Measurements from ENCODE around the gene GIMAP5.

Gene GIMAP5

DNA sequence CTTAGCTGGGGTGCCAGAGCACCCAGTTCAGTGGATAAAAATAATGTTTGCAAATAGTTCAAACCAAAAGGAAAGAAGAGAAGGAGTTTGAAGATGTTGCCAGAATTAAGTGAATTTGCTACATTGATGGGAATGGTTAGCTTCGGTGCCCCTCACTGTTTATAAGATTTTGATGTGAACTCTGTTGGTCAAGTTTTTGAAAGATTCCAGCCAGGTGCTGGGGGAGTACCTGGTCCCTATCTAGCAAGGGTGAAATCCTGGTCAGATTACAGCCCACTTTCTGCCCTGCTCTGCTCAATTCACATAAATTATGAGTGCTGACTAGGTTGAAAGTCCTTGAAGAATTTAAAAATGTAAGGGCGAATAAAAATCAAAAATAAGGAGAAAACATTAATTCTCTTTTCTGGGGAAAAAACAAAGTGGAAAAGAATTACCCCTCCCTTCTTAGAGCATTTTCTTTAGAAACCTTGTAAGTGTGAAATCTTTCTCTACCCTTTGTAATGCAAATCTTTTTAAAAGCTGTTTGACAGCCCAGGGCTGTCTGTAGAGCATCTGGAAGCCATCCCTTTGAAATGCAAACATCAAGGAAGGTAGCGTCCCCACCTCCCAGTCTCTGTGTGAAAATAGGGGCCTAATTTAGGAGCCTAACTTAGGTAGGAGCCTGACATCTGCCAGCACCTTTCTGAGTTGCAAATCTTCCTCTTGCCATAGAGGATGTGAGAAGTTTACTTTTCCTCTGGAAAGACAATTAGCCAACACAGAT lies 1.4 kb upstream of the GIMAP5 start:
- DNase-seq (ENCODE audit: low read depth in 2 of 2), result no peak

GRCh38 chr7:150736864-150737263 lies 354 bp upstream of the GIMAP5 start:
- no peak for DNase-seq (ENCODE audit: low read depth in 2 of 2)

DNA sequence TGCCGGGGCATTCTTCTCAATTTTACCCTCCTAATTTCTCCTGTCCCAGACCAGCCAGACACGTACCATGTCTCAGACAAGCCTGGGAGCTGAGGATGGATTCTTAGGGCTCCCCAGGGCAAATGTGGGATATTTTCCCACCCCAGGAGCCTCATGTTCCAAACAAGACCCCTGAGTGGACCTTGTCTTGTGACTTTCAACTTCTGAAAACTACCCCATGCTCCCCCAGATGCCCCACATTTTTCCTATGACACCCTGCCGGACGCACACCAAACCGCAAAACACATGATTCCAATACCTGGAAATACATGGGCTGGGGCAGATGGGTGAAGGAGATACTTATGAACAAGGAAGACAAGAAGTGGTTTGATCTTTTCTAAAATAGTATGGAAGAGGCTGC lies 874 bp downstream of the GIMAP5 start:
- DNase-seq (ENCODE audit: low read depth in 2 of 2), result no peak

- no peak for DNase-seq (ENCODE audit: low read depth in 2 of 2)
Observed at GRCh38 chr7:150738591-150739001, 1.4 kb downstream of the GIMAP5 start.

DNA sequence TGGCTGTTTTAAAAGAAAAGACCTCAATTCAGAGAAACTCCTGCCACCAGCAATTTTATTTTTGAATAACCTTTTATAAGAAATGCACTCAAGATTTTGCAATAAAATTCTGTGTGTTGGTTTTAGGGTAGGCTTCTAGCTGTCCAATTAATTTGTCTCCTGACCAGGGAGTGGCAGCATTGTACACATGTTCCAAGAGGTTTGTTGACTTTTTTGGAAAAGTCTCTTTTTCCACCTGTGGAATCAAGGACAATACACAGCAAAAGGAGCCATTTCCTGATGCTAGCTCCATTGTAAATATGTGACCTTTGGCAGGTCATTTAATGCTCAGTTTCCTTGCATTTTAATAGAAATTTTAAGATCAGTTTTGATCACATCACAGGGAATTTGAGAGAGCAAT lies 1.8 kb downstream of the GIMAP5 start:
- no peak for DNase-seq (ENCODE audit: low read depth in 2 of 2)

GRCh38 chr7:150740053-150740452 lies 2.8 kb downstream of the GIMAP5 start:
- no peak for DNase-seq (ENCODE audit: low read depth in 2 of 2)

DNA sequence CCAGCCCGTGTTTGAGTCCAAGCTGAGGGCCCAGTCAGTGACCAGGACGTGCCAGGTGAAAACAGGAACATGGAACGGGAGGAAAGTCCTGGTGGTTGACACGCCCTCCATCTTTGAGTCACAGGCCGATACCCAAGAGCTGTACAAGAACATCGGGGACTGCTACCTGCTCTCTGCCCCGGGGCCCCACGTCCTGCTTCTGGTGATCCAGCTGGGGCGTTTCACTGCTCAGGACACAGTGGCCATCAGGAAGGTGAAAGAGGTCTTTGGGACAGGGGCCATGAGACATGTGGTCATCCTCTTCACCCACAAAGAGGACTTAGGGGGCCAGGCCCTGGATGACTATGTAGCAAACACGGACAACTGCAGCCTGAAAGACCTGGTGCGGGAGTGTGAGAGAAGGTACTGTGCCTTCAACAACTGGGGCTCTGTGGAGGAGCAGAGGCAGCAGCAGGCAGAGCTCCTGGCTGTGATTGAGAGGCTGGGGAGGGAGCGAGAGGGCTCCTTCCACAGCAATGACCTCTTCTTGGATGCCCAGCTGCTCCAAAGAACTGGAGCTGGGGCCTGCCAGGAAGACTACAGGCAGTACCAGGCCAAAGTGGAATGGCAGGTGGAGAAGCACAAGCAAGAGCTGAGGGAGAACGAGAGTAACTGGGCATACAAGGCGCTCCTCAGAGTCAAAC lies 5.2 kb downstream of the GIMAP5 start:
- no peak for DNase-seq (ENCODE audit: low read depth in 2 of 2)

- no peak for DNase-seq (ENCODE audit: low read depth in 2 of 2)
Observed at GRCh38 chr7:150744041-150744656, 6.9 kb downstream of the GIMAP5 start.

GRCh38 chr7:150745086-150745485 lies 7.9 kb downstream of the GIMAP5 start:
- DNase-seq (ENCODE audit: low read depth in 2 of 2), result no peak

DNA sequence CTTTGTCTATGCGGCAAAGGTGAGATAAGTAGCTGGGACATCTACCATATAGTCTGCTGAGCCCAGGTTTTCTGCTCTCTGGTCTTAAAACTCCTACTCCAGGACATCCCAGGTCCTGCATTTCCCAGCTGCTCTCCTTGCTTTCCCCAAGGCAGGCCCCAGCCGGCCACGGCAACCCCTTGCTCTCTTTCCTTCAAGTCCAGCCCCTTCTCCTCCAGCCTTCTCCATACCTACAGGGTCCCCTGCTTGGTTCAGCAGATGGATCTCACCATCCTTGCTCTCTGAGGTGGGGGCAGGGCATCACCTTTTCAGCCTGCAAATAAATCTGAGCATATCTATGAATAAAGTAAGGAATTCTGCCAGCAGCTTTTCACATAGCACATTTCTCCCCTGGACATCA lies 8.7 kb downstream of the GIMAP5 start:
- DNase-seq (ENCODE audit: low read depth in 2 of 2), result no peak

GRCh38 chr7:150746921-150747320 lies 9.7 kb downstream of the GIMAP5 start:
- DNase-seq (ENCODE audit: low read depth in 2 of 2), result no peak

DNA sequence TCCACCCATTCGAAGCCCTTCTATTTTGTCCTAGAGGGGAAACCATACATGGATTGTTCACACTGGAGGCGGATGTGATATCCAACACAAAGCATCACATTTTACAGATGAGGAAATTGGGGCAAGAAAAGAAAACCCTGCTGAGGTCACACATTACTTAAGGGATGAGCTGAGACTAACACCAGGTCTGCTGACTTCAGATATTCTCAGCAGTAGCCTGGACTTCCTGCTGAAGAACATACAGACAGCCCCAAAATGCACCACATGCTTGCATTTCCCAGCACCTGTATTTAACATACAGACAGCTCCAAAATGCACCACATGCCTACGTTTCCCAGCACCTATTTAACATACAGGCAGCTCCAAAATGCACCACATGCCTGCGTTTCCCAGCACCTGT lies 11.2 kb downstream of the GIMAP5 start:
- no peak for DNase-seq (ENCODE audit: low read depth in 2 of 2)

- DNase-seq (ENCODE audit: low read depth in 2 of 2), result no peak
Observed at GRCh38 chr7:150751702-150752101, 14.5 kb downstream of the GIMAP5 start.

GRCh38 chr7:150753239-150753638 lies 16.0 kb downstream of the GIMAP5 start:
- no peak for DNase-seq (ENCODE audit: low read depth in 2 of 2)

GRCh38 chr7:150753826-150754603 lies 16.8 kb downstream of the GIMAP5 start:
- DNase-seq (ENCODE audit: low read depth in 2 of 2), result no peak

DNA sequence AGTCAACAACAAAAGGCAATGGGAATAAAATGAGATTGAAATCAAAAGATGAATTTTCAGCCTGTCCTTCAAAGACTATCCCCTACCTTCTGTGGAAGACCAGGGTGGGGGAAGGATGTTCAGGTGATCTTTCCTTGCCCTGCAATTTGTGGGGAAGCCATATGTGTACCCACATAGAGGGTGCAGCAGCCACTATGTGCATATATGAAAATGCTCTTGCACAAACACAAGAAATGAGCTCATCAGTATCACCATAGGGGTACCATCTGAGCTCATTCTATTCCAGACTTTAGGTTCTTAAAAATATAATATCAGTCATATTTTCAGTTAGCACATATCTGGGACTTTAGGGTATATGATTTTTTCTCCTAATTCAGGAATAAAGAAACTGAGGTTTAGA lies 17.7 kb downstream of the GIMAP5 start:
- DNase-seq (ENCODE audit: low read depth in 2 of 2), result no peak

GRCh38 chr7:150755473-150756099 lies 18.4 kb downstream of the GIMAP5 start:
- DNase-seq (ENCODE audit: low read depth in 2 of 2), result peak; percentile 40 to 60

GRCh38 chr7:150756166-150756565 lies 18.9 kb downstream of the GIMAP5 start:
- DNase-seq (ENCODE audit: low read depth in 2 of 2), result no peak

- no peak for DNase-seq (ENCODE audit: low read depth in 2 of 2)
Observed at GRCh38 chr7:150756858-150757257, 19.6 kb downstream of the GIMAP5 start.

- DNase-seq (ENCODE audit: low read depth in 2 of 2), result no peak
Observed at GRCh38 chr7:150759479-150759878, 22.3 kb downstream of the GIMAP5 start.

DNA sequence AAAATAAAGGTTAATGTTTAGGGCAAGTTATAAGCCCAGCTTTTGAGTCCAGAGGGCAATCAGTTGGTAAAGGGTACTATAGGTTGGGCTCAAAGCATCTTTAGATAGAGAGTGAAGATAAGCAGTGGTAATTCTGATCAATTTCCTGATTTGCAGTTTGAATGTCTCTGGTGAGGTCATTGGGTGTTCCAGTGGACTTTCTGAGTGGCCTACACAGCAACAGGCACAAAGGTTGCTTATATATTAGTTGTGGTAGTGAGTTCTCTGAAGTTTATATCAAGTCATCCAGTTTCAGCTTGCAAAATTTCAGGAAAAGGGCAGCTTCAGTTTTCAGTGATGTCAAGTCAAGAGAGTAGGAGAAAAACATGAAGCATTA lies 29.1 kb downstream of the GIMAP5 start:
- no peak for DNase-seq (ENCODE audit: low read depth in 2 of 2)

DNA sequence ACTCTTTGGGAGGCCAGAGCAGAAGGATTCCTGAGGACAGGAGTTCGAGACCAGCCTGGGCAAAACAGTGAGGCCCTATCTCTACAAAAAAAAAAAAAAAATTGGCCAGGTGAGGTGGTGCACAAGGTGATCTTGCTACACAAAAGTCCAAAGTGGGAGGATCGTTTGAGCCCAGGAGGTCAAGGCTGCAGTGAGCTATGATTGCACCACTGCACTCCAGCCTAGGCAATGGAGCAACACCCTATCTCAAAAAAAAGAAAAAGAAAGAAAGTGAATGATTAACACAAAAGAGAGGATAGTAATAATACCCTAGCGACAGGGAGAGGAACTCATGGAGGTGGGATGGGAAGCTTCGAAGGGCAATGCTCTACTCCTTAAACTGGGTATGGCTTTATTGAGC lies 32.5 kb downstream of the GIMAP5 start:
- no peak for DNase-seq (ENCODE audit: low read depth in 2 of 2)
